ENCODE results near the gene COMMD10. TPM values are rescaled to one million over a fixed set of nuclear protein-coding genes. Genes with fewer than 3 reads are reported as not detected.

Gene COMMD10
- total and polyA plus RNA-seq, 4 donors: 17.2 to 66.0 (median 24.7) TPM

GRCh38 chr5:116212225-116212624 lies 127.4 kb downstream of the COMMD10 start:
- Histone ChIP-seq H3K4me1 (ENCODE audit: control insufficient read depth in 5 of 5, insufficient read depth in 5 of 5, low read length in 5 of 5) (peaks cover 0 to 4% (median 0%) of the 10 kb centered on the region in 5 donors), H3K9ac (ENCODE audit: insufficient read depth in 1 of 2, low read length in 2 of 2) (no peak overlapping the region), H3K27ac (ENCODE audit: low read depth in 1 of 2, low read length in 1 of 2) (no peak overlapping the region), H3K36me3 (ENCODE audit: control insufficient read depth in 4 of 4, insufficient read depth in 4 of 4, low read length in 4 of 4) (no peaks in the 10 kb centered on the region), H3K4me3 (no peak overlapping the region), H3K9me3 (ENCODE audit: control insufficient read depth in 4 of 4, insufficient read depth in 3 of 4, low read length in 3 of 4) (no peaks in the 10 kb centered on the region), H3K27me3 (ENCODE audit: control insufficient read depth in 3 of 3, insufficient read depth in 3 of 3, low read length in 2 of 3) (no peaks in the 10 kb centered on the region)
- TF ChIP-seq, protein P1, sequence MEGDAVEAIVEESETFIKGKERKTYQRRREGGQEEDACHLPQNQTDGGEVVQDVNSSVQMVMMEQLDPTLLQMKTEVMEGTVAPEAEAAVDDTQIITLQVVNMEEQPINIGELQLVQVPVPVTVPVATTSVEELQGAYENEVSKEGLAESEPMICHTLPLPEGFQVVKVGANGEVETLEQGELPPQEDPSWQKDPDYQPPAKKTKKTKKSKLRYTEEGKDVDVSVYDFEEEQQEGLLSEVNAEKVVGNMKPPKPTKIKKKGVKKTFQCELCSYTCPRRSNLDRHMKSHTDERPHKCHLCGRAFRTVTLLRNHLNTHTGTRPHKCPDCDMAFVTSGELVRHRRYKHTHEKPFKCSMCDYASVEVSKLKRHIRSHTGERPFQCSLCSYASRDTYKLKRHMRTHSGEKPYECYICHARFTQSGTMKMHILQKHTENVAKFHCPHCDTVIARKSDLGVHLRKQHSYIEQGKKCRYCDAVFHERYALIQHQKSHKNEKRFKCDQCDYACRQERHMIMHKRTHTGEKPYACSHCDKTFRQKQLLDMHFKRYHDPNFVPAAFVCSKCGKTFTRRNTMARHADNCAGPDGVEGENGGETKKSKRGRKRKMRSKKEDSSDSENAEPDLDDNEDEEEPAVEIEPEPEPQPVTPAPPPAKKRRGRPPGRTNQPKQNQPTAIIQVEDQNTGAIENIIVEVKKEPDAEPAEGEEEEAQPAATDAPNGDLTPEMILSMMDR (IDR thresholded peaks at IDR 0.05; ENCODE audit: control extremely low read depth, extremely low read depth): no peak
- no peak for ATAC-seq (ENCODE audit: insufficient read depth, low FRiP score)
- DNase-seq: no peak

- WGBS, 2 donors: 96 to 99% methylated on average over 5 of the region's 5 CpGs
- Histone ChIP-seq H3K4me3 (no peak overlapping the region), H3K9me3 (ENCODE audit: control insufficient read depth in 4 of 4, insufficient read depth in 3 of 4, low read length in 3 of 4) (no peaks in the 10 kb centered on the region), H3K4me1 (ENCODE audit: control insufficient read depth in 5 of 5, insufficient read depth in 5 of 5, low read length in 5 of 5) (no peaks in the 10 kb centered on the region), H3K27me3 (ENCODE audit: control insufficient read depth in 3 of 3, insufficient read depth in 3 of 3, low read length in 2 of 3) (no peaks in the 10 kb centered on the region), H3K9ac (ENCODE audit: insufficient read depth in 1 of 2, low read length in 2 of 2) (no peak overlapping the region), H3K27ac (ENCODE audit: low read depth in 1 of 2, low read length in 1 of 2) (no peak overlapping the region), H3K36me3 (ENCODE audit: control insufficient read depth in 4 of 4, insufficient read depth in 4 of 4, low read length in 4 of 4) (no peaks in the 10 kb centered on the region)
- ATAC-seq (ENCODE audit: insufficient read depth, low FRiP score) (no peak), DNase-seq (no peak)
- TF ChIP-seq, protein P1 (IDR thresholded peaks at IDR 0.05; ENCODE audit: control extremely low read depth, extremely low read depth): no peak
Observed at GRCh38 chr5:116216246-116216645, 131.4 kb downstream of the COMMD10 start.

DNA sequence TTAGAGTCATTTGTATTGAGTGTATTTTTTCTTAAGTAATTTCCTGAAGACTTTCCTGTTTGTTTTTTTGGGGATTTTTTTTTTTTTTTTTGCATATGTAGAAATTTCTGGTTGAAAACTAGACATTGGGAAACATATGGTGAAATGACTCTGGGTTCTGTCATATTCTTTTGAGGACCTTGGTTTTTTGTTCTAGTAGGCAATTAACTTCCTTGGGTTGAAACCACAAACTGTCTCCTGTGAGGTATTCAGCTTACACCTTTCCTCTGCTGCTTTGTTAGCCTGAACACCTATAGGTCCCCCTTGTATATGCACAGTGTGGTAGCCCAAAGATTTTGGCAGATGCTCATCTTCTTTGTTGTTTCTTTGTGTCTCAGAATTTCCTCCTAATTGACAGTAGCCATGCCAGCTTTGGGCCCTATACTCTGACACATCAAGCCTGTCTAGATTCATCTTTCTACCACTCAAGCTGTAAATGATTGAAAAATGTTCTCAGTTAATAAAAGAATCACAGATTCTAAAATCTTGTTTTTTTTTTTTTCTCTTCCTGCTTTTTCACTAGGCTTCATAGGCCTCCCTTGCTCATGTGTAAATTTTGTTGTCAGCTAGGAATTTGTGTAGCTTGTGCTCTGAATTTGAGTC lies 140.6 kb downstream of the COMMD10 start:
- H3K27me3 ChIP-seq (ENCODE audit: control insufficient read depth in 3 of 3, insufficient read depth in 3 of 3, low read length in 2 of 3): no peaks in the 10 kb centered on the region
- ATAC-seq (ENCODE audit: insufficient read depth, low FRiP score) (no peak), DNase-seq (no peak)
- peaks cover 0 to 2% (median 0%) of the 10 kb centered on the region in 4 donors for H3K36me3 ChIP-seq (ENCODE audit: control insufficient read depth in 4 of 4, insufficient read depth in 4 of 4, low read length in 4 of 4)
- TF ChIP-seq, protein P1 (IDR thresholded peaks at IDR 0.05; ENCODE audit: control extremely low read depth, extremely low read depth): no peak
- H3K4me1 ChIP-seq (ENCODE audit: control insufficient read depth in 5 of 5, insufficient read depth in 5 of 5, low read length in 5 of 5): no peaks in the 10 kb centered on the region
- H3K9ac ChIP-seq (ENCODE audit: insufficient read depth in 1 of 2, low read length in 2 of 2): no peak overlapping the region
- no peaks in the 10 kb centered on the region for H3K9me3 ChIP-seq (ENCODE audit: control insufficient read depth in 4 of 4, insufficient read depth in 3 of 4, low read length in 3 of 4)
- H3K27ac ChIP-seq (ENCODE audit: low read depth in 1 of 2, low read length in 1 of 2): no peak overlapping the region
- no peak overlapping the region for H3K4me3 ChIP-seq
